Measurements from ENCODE around the gene RFPL4A.
"Not testable (repeated sequence)": the region's sequence is repeated elsewhere in the genome, so short reads cannot be mapped to it uniquely, and the experiment has no call there.

The RFPL4A gene

DNA sequence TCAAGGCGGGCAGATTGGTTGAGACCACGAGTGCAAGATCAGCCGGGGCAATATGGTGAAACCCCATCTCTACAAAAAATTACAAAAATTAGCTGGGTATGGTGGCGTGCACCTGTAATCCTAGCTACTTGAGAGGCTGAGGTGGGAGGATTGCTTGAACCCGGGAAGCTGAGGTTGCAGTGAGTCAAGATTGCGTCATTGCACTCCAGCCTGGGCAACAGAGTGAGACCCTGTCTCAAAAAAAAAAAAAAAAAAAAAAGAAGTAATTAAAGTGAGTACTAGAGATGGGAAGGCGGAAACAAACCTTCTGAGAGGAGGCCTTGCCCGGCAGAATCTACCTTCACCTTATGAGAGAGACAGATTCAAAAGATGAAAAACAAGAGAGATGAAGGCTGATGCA, 35.4 kb upstream of the RFPL4A start:
- H3K9me3 ChIP-seq (replicated peaks; ENCODE audit: insufficient read depth, low read length), result no peaks in the 10 kb centered on the region
- TF ChIP-seq EZH2phosphoT487 (IDR thresholded peaks at IDR 0.05; ENCODE audit: low read length), result no peak
- H3K79me2 ChIP-seq (ENCODE audit: low read length), result no peaks in the 10 kb centered on the region
- H3F3A ChIP-seq (ENCODE audit: insufficient read depth, low read length), result no peaks in the 10 kb centered on the region
- H3K27me3 ChIP-seq (replicated peaks; ENCODE audit: insufficient read depth, low read length), result peaks cover 49% of the 10 kb centered on the region
- no peak overlapping the region for H3K27ac ChIP-seq (ENCODE audit: low read length)
- H3K4me3 ChIP-seq (ENCODE audit: low read length), result no peak overlapping the region
- no peak overlapping the region for H2AFZ ChIP-seq (ENCODE audit: low read length)
- DNase-seq, result no peak
- no peak overlapping the region for H3K9ac ChIP-seq (ENCODE audit: low read length)
- no peaks in the 10 kb centered on the region for H3K9me2 ChIP-seq (replicated peaks; ENCODE audit: insufficient read depth, low read length)
- H4K20me1 ChIP-seq (ENCODE audit: insufficient read depth, low read length), result no peaks in the 10 kb centered on the region
- no peaks in the 10 kb centered on the region for H3K4me1 ChIP-seq (ENCODE audit: low read length)
- no peak overlapping the region for H3K4me2 ChIP-seq (ENCODE audit: low read depth, low read length)
- H3K36me3 ChIP-seq (replicated peaks; ENCODE audit: insufficient read depth, low read length), result no peaks in the 10 kb centered on the region

DNA sequence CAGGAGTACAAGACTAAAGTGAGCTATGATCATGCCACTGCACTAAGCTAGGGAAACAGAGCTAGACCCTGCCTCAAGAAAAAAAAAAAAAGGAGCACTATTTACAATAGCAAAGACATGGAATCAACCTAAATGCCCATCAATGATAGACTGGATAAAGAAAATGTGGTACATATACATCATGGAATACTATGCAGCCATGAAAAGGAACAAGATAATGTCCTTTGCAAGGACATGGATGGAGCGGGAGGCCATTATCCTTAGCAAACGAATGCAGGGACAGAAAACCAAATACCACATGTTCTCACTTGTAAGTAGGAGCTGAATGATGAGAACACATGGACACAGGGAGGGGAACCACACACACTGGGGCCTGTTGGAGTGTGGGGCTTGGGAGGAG, 28.5 kb upstream of the RFPL4A start:
- DNase-seq; H3K4me1 ChIP-seq (ENCODE audit: low read length); H3K9me3 ChIP-seq (replicated peaks; ENCODE audit: insufficient read depth, low read length); H3K9me2 ChIP-seq (replicated peaks; ENCODE audit: insufficient read depth, low read length); H3K4me2 ChIP-seq (ENCODE audit: low read depth, low read length); H3K79me2 ChIP-seq (ENCODE audit: low read length); H4K20me1 ChIP-seq (ENCODE audit: insufficient read depth, low read length); H3K4me3 ChIP-seq (ENCODE audit: low read length); H3F3A ChIP-seq (ENCODE audit: insufficient read depth, low read length); H3K36me3 ChIP-seq (replicated peaks; ENCODE audit: insufficient read depth, low read length); H3K27ac ChIP-seq (ENCODE audit: low read length); H2AFZ ChIP-seq (ENCODE audit: low read length); H3K9ac ChIP-seq (ENCODE audit: low read length): not testable (repeated sequence)
- H3K27me3 ChIP-seq (replicated peaks; ENCODE audit: insufficient read depth, low read length), result peaks cover 63% of the 10 kb centered on the region

DNA sequence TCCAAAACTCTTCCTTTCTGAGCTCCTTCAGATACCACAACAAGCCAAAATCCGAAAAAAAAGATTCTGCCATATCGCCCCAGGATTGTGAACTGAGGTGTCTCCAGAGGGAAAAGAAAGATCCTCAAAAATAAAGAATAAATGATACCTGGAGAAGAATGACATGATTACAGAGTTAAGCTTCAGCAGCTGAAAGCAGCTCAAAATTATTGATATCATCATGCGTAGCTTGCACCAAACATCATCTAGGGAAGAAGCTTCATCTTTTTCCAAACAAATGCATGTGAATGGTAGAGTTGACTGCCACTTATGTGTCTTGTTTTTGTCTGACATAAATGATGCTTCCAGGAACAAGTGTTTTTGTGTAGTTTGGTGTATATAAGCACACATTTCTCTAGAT, 20.6 kb upstream of the RFPL4A start, which contains the start of gene NLRP9:
Gene NLRP9, minus strand, starts transcription at position 101 of the 400 bp plus-strand sequence. Its CDS starts 28 bp downstream, at position 73.
- H3K4me1 ChIP-seq (ENCODE audit: low read length), result no peaks in the 10 kb centered on the region
- no peak within 1 kb of the TSS for H3K9ac ChIP-seq (ENCODE audit: low read length)
- no peaks in the 10 kb centered on the region for H3K36me3 ChIP-seq (replicated peaks; ENCODE audit: insufficient read depth, low read length)
- no peaks in the 10 kb centered on the region for H3K9me3 ChIP-seq (replicated peaks; ENCODE audit: insufficient read depth, low read length)
- TF ChIP-seq EZH2 (optimal IDR thresholded peaks at IDR 0.05; ENCODE audit: low read depth, low read length), result no peak
- TF ChIP-seq, protein P1, sequence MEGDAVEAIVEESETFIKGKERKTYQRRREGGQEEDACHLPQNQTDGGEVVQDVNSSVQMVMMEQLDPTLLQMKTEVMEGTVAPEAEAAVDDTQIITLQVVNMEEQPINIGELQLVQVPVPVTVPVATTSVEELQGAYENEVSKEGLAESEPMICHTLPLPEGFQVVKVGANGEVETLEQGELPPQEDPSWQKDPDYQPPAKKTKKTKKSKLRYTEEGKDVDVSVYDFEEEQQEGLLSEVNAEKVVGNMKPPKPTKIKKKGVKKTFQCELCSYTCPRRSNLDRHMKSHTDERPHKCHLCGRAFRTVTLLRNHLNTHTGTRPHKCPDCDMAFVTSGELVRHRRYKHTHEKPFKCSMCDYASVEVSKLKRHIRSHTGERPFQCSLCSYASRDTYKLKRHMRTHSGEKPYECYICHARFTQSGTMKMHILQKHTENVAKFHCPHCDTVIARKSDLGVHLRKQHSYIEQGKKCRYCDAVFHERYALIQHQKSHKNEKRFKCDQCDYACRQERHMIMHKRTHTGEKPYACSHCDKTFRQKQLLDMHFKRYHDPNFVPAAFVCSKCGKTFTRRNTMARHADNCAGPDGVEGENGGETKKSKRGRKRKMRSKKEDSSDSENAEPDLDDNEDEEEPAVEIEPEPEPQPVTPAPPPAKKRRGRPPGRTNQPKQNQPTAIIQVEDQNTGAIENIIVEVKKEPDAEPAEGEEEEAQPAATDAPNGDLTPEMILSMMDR (IDR thresholded peaks at IDR 0.05; ENCODE audit: low read length), result no peak
- TF ChIP-seq EZH2phosphoT487 (IDR thresholded peaks at IDR 0.05; ENCODE audit: low read length), result no peak
- no peaks in the 10 kb centered on the region for H3F3A ChIP-seq (ENCODE audit: insufficient read depth, low read length)
- H3K27ac ChIP-seq (ENCODE audit: low read length), result no peak within 1 kb of the TSS
- H3K9me2 ChIP-seq (replicated peaks; ENCODE audit: insufficient read depth, low read length), result no peaks in the 10 kb centered on the region
- no peak within 1 kb of the TSS for H2AFZ ChIP-seq (ENCODE audit: low read length)
- H3K79me2 ChIP-seq (ENCODE audit: low read length), result no peaks in the 10 kb centered on the region
- no peak within 1 kb of the TSS for H3K4me3 ChIP-seq (ENCODE audit: low read length)
- no peak for DNase-seq
- H3K27me3 ChIP-seq (replicated peaks; ENCODE audit: insufficient read depth, low read length), result peaks cover 61% of the 10 kb centered on the region
- H4K20me1 ChIP-seq (ENCODE audit: insufficient read depth, low read length), result no peaks in the 10 kb centered on the region
- H3K4me2 ChIP-seq (ENCODE audit: low read depth, low read length), result no peak within 1 kb of the TSS

- Histone ChIP-seq H2AFZ (ENCODE audit: low read length) (no peak overlapping the region), H3K9me3 (replicated peaks; ENCODE audit: insufficient read depth, low read length) (no peaks in the 10 kb centered on the region)
Measured at GRCh38 chr19:55750715-55751114, 8.2 kb upstream of the RFPL4A start.

More at GRCh38 chr19:55750715-55751114, 8.2 kb upstream of the RFPL4A start:
- no peaks in the 10 kb centered on the region for H3K9me2 ChIP-seq (replicated peaks; ENCODE audit: insufficient read depth, low read length)
- no peaks in the 10 kb centered on the region for H3K4me1 ChIP-seq (ENCODE audit: low read length)
- H3K27me3 ChIP-seq (replicated peaks; ENCODE audit: insufficient read depth, low read length), result peaks cover 96% of the 10 kb centered on the region
- H3F3A ChIP-seq (ENCODE audit: insufficient read depth, low read length), result no peaks in the 10 kb centered on the region
- no peak for DNase-seq
- no peaks in the 10 kb centered on the region for H3K79me2 ChIP-seq (ENCODE audit: low read length)
- H3K36me3 ChIP-seq (replicated peaks; ENCODE audit: insufficient read depth, low read length), result no peaks in the 10 kb centered on the region
- TF ChIP-seq, protein P1 (IDR thresholded peaks at IDR 0.05; ENCODE audit: low read length), result no peak
- no peak for TF ChIP-seq EZH2 (optimal IDR thresholded peaks at IDR 0.05; ENCODE audit: low read depth, low read length)
- no peak for TF ChIP-seq EZH2phosphoT487 (IDR thresholded peaks at IDR 0.05; ENCODE audit: low read length)
- H3K27ac ChIP-seq (ENCODE audit: low read length), result no peak overlapping the region
- no peak overlapping the region for H3K4me3 ChIP-seq (ENCODE audit: low read length)
- no peaks in the 10 kb centered on the region for H4K20me1 ChIP-seq (ENCODE audit: insufficient read depth, low read length)
- H3K4me2 ChIP-seq (ENCODE audit: low read depth, low read length), result peak overlapping the region; percentile 29; the same call in 1 of the 2 replicates
- H3K9ac ChIP-seq (ENCODE audit: low read length), result no peak overlapping the region

Measured in MM.1S (cell line).